Spleen (tissue), 11 donors: ENCODE results near the gene FSIP1. TPM values are rescaled to one million over a fixed set of nuclear protein-coding genes. Genes with fewer than 3 reads are reported as not detected.

ENCODE experiments used
- DNase-seq: peaks from one replicate; pipeline ENCODE4 v3.0.0-alpha.2; 2020
- H3K27ac ChIP-seq, 8 donors: fragments of 200-600 bp; sonication (generic) in 7 of 8; 1 replicate in 4 of 8; 2 replicates in 4 of 8; pipeline versions ENCODE4 v1.5.0 to v1.8.0; 2016 to 2021; ENCODE audit warnings: inconsistent platforms in 4 of 8, mild to moderate bottlenecking in 4 of 8, moderate library complexity in 1 of 8
- H3K27me3 ChIP-seq, 7 donors: fragments of 200-600 bp; sonication (generic) in 6 of 7; replicated peaks in 1 of 7; 1 replicate in 4 of 7; 2 replicates in 3 of 7; pipeline versions ENCODE4 v1.5.0 to v1.8.0; 2016 to 2021; ENCODE audit warnings: inconsistent platforms in 3 of 7, mild to moderate bottlenecking in 1 of 7
- H3K36me3 ChIP-seq, 6 donors: fragments of 200-600 bp; sonication (generic) in 5 of 6; 1 replicate in 4 of 6; 2 replicates in 2 of 6; pipeline versions ENCODE4 v1.5.0 to v1.8.0; 2016 to 2021; ENCODE audit warnings: inconsistent platforms in 2 of 6
- H3K4me1 ChIP-seq, 6 donors: fragments of 200-600 bp; sonication (generic) in 5 of 6; 1 replicate in 3 of 6; 2 replicates in 3 of 6; pipeline versions ENCODE4 v1.5.0 to v1.8.0; 2016 to 2021; ENCODE audit warnings: inconsistent platforms in 3 of 6
- H3K4me3 ChIP-seq, 8 donors: fragments of 200-600 bp; sonication (generic) in 7 of 8; 1 replicate in 4 of 8; 2 replicates in 4 of 8; pipeline versions ENCODE4 v1.5.0 to v1.8.0; 2016 to 2021; ENCODE audit warnings: inconsistent platforms in 4 of 8, mild to moderate bottlenecking in 4 of 8, moderate library complexity in 2 of 8
- H3K9me3 ChIP-seq, 8 donors: fragments of 200-600 bp; sonication (generic) in 7 of 8; 1 replicate in 4 of 8; 2 replicates in 4 of 8; pipeline versions ENCODE4 v1.5.0 to v1.8.0; 2016 to 2021; ENCODE audit warnings: inconsistent platforms in 4 of 8
- CTCF ChIP-seq, 11 experiments: fragments of 200-600 bp in 7 of 11; fragments of 450-650 bp in 4 of 11; sonication (generic) in 4 of 11; IDR thresholded peaks in 8 of 11; conservative IDR thresholded peaks in 3 of 11; 1 replicate in 7 of 11; 2 replicates in 4 of 11; pipeline versions ENCODE4 v1.4.0 to v1.8.0; 2016 to 2021; ENCODE audit warnings: antibody characterized with exemption in 11 of 11, inconsistent platforms in 4 of 11, mild to moderate bottlenecking in 1 of 11
- POLR2A ChIP-seq, 3 donors: fragments of 450-650 bp; IDR thresholded peaks; one replicate each; pipeline ENCODE4 v1.5.1; 2017; ENCODE audit warnings: antibody characterized with exemption in 3 of 3, mild to moderate bottlenecking in 1 of 3
- POLR2AphosphoS5 ChIP-seq, 3 donors: sonication (generic); formaldehyde crosslinking; IDR thresholded peaks; one replicate each; pipeline ENCODE4 v1.5.1; 2017; ENCODE audit warnings: antibody characterized with exemption in 3 of 3
- WGBS, 5 donors: extraction: QIAGEN DNeasy Blood & Tissue Kit in 3 of 5; methylation state at CpG; one replicate each; pipeline versions ENCODE4 v1.1.5 to v1.1.7; 2013 to 2018; 5-methylcytosine and 5-hydroxymethylcytosine counted together
- intact Hi-C: fragments of 100-400 bp; cut with DNase I; formaldehyde crosslinking; loops from one replicate; pipeline ENCODE4 v1.15.0; 2023; ENCODE audit warnings: low total_unique reads
- polyA plus RNA-seq, 3 donors: library from polyadenylated mRNA; stranded (reverse); fragments of 200-250 nt; gene quantifications; one replicate each; pipeline ENCODE4 v1.2.1, GENCODE V29; 2013
- total RNA-seq, 7 donors: library from RNA; depleted of rRNA in 3 of 7; stranded (reverse); fragments of >200 nt in 3 of 7; fragmentation: NEBNext Ultra II Directional in 4 of 7; extraction: Animal tissue kit (Norgen Biotek cat#: 25700) in 4 of 7; gene quantifications; one replicate each; pipeline versions ENCODE4 v1.1.0 to v1.2.1, GENCODE V29; 2016 to 2021
- donor health status: healthy with polysubstance abuse.
- donor health status: DM: no; HTN: no; CAD: no; lungs with moderate emphysema.
- donor health status: DM: no; HTN: no; CAD: no.
- donor health status: Bipolar disorder and iron deficiency.
- donor health status: healthy.
- donor health status: DM: no; HTN: no; CAD: no.
- donor health status: DM: yes; HTN: yes; CAD: no.

FSIP1 gene
- total and polyA plus RNA-seq, 10 donors, result 0.09 to 2.3 (median 0.45) TPM

- peak overlapping the region; percentile 39 to 70 (median 46) for H3K4me3 ChIP-seq
- intact Hi-C loops, result loop anchor here (10.0 kb wide), 2 partner anchors 175 to 455 kb away; no protein-coding TSS in a partner anchor
- no peaks in the 10 kb centered on the region for H3K9me3 ChIP-seq
- TF ChIP-seq POLR2A (IDR thresholded peaks at IDR 0.05), result no peak
- TF ChIP-seq CTCF (IDR thresholded peaks at IDR 0.05 in 8 of 11, conservative IDR thresholded peaks at IDR 0.05 in 3 of 11), result peak; percentile 47 to 99 (median 96)
- TF ChIP-seq POLR2AphosphoS5 (IDR thresholded peaks at IDR 0.05), result no peak
- H3K27me3 ChIP-seq, result peaks cover 0 to 79% (median 15%) of the 10 kb centered on the region in 7 donors
- peaks cover 0 to 31% (median 5%) of the 10 kb centered on the region in 6 donors for H3K36me3 ChIP-seq
- DNase-seq, result peak; percentile 95
- H3K27ac ChIP-seq, result peak overlapping the region; percentile 51 to 90 (median 83)
- H3K4me1 ChIP-seq, result peaks cover 0 to 59% (median 23%) of the 10 kb centered on the region in 6 donors
- WGBS, 5 donors, result 0 to 1% (median 0%) methylated on average over 15 to 29 of the region's 29 CpGs
Measured at GRCh38 chr15:39580117-39580484, 202.5 kb downstream of the FSIP1 start.

GRCh38 chr15:39579487-39580116 is 203.0 kb downstream of the FSIP1 start:
- Histone ChIP-seq H3K36me3 (peaks cover 0 to 26% (median 4%) of the 10 kb centered on the region in 6 donors), H3K9me3 (no peaks in the 10 kb centered on the region), H3K27me3 (peaks cover 0 to 83% (median 15%) of the 10 kb centered on the region in 7 donors), H3K4me1 (peaks cover 0 to 54% (median 21%) of the 10 kb centered on the region in 6 donors), H3K27ac (peak overlapping the region in 7 of 8 donors; percentile 60 to 90 (median 84)), H3K4me3 (peak overlapping the region in 7 of 8 donors; percentile 5 to 70 (median 48))
- TF ChIP-seq POLR2AphosphoS5 (IDR thresholded peaks at IDR 0.05) (peak in 1 of 3 donors; percentile 58), CTCF (IDR thresholded peaks at IDR 0.05 in 8 of 11, conservative IDR thresholded peaks at IDR 0.05 in 3 of 11) (no peak)
- intact Hi-C loops, result loop anchor here (10.0 kb wide), 3 partner anchors 175 to 765 kb away; no protein-coding TSS in a partner anchor
- no peak for DNase-seq
- WGBS, 5 donors, result 39 to 68% (median 48%) methylated on average over 17 to 18 of the region's 18 CpGs

GRCh38 chr15:39578851-39579486 is 203.7 kb downstream of the FSIP1 start:
- Histone ChIP-seq H3K9me3 (no peaks in the 10 kb centered on the region), H3K4me1 (peaks cover 0 to 51% (median 21%) of the 10 kb centered on the region in 6 donors), H3K27ac (peak overlapping the region in 7 of 8 donors; percentile 60 to 90 (median 84)), H3K36me3 (peaks cover 0 to 20% (median 4%) of the 10 kb centered on the region in 6 donors), H3K27me3 (peaks cover 0 to 83% (median 15%) of the 10 kb centered on the region in 7 donors), H3K4me3 (peak overlapping the region in 1 of 8 donors; percentile 70)
- TF ChIP-seq CTCF (IDR thresholded peaks at IDR 0.05 in 8 of 11, conservative IDR thresholded peaks at IDR 0.05 in 3 of 11), result no peak
- no peak for TF ChIP-seq POLR2A (IDR thresholded peaks at IDR 0.05)
- TF ChIP-seq POLR2AphosphoS5 (IDR thresholded peaks at IDR 0.05), result no peak
- WGBS, 5 donors, result 80 to 90% (median 83%) methylated on average over 5 of the region's 5 CpGs
- intact Hi-C loops, result loop anchor here (10.0 kb wide), 1 partner anchor 764 kb away; no protein-coding TSS in a partner anchor
- no peak for DNase-seq

GRCh38 chr15:39575180-39575579 is 207.5 kb downstream of the FSIP1 start:
- Histone ChIP-seq H3K4me1 (peaks cover 0 to 23% (median 9%) of the 10 kb centered on the region in 6 donors), H3K27me3 (peaks cover 0 to 64% (median 0%) of the 10 kb centered on the region in 7 donors), H3K36me3 (no peaks in the 10 kb centered on the region), H3K4me3 (no peak overlapping the region), H3K9me3 (no peaks in the 10 kb centered on the region), H3K27ac (no peak overlapping the region)
- DNase-seq, result no peak
- WGBS, 5 donors, result 93 to 98% (median 93%) methylated on average over 6 of the region's 6 CpGs
- intact Hi-C loops, result loop anchor here (10.0 kb wide), 1 partner anchor 760 kb away; no protein-coding TSS in a partner anchor
- TF ChIP-seq POLR2A (IDR thresholded peaks at IDR 0.05) (no peak), CTCF (IDR thresholded peaks at IDR 0.05 in 8 of 11, conservative IDR thresholded peaks at IDR 0.05 in 3 of 11) (no peak), POLR2AphosphoS5 (IDR thresholded peaks at IDR 0.05) (no peak)
